H1 (cell line): Measurements from ENCODE around the gene MIP. TPM values are rescaled to one million over a fixed set of nuclear protein-coding genes. Genes with fewer than 3 reads are reported as not detected.
"Not testable (repeated sequence)": the region's sequence is repeated elsewhere in the genome, so short reads cannot be mapped to it uniquely, and the experiment has no call there.

ENCODE experiments used
- CTCF ChIA-PET: fragments of 300-600 bp; sonication (Branson Sonifier 250); formaldehyde crosslinking; loops from one replicate; lab custom pipeline; 2021; ENCODE audit not compliant: partially characterized antibody; lab: Charles Lee
- POLR2A ChIA-PET: fragments of 300-600 bp; sonication (Branson Sonifier 250); formaldehyde crosslinking; loops from one replicate; lab custom pipeline; 2021; ENCODE audit warnings: inconsistent platforms; ENCODE audit not compliant: partially characterized antibody; lab: Charles Lee
- DNase-seq, 2 experiments: peaks; one replicate each; pipeline versions ENCODE4 v3.0.0 to v3.0.0-alpha.2; 2010 to 2022; ENCODE audit warnings: low spot score in 2 of 2, low read depth in 1 of 2, mixed read lengths in 1 of 2
- FAIRE-seq: peaks from 2 replicates; lab custom pipeline; 2011; peaks lifted over from hg19 to GRCh38; lab: Jason Lieb, UNC
- H2AFZ ChIP-seq: 2 replicates; pipeline ENCODE4 v1.8.1; 2012; ENCODE audit warnings: low read length, inconsistent platforms
- H2AK5ac ChIP-seq: 2 replicates; pipeline ENCODE4 v1.6.1; 2013; ENCODE audit warnings: low read depth, low read length
- H2BK120ac ChIP-seq: replicated peaks from 2 replicates; pipeline ENCODE3; 2013; ENCODE audit warnings: low read depth, low read length, inconsistent platforms
- H2BK12ac ChIP-seq: 2 replicates; pipeline ENCODE4 v1.6.1; 2013; ENCODE audit warnings: low read depth, low read length
- H2BK15ac ChIP-seq: 2 replicates; pipeline ENCODE4 v1.6.1; 2013; ENCODE audit warnings: low read length
- H2BK20ac ChIP-seq: 2 replicates; pipeline ENCODE4 v1.6.1; 2013; ENCODE audit warnings: low read length
- H2BK5ac ChIP-seq: 2 replicates; pipeline ENCODE4 v1.6.1; 2013; ENCODE audit warnings: low read depth, low read length
- H3K14ac ChIP-seq: 2 replicates; pipeline ENCODE4 v1.6.1; 2013; ENCODE audit warnings: inconsistent platforms; ENCODE audit not compliant: insufficient read length
- H3K18ac ChIP-seq: 2 replicates; pipeline ENCODE4 v1.6.1; 2013; ENCODE audit warnings: low read length; ENCODE audit errors: extremely low read depth
- H3K23ac ChIP-seq: 2 replicates; pipeline ENCODE4 v1.6.1; 2013; ENCODE audit warnings: inconsistent platforms; ENCODE audit not compliant: insufficient read length
- H3K23me2 ChIP-seq: 2 replicates; pipeline ENCODE4 v1.6.1; 2013; ENCODE audit warnings: low read depth, low read length
- H3K27ac ChIP-seq: 2 replicates; pipeline ENCODE4 v1.6.1; 2011; ENCODE audit warnings: low read depth, low read length, inconsistent platforms
- H3K27me3 ChIP-seq, 4 experiments: replicated peaks in 1 of 4; 1 replicate in 1 of 4; 2 replicates in 3 of 4; pipeline versions ENCODE4 v1.6.1 to v1.8.1; 2011 to 2013; ENCODE audit warnings: low read length in 3 of 4, mild to moderate bottlenecking in 3 of 4, inconsistent platforms in 2 of 4, mixed read lengths in 2 of 4, moderate library complexity in 1 of 4; ENCODE audit not compliant: control insufficient read depth in 3 of 4, insufficient read depth in 3 of 4; ENCODE audit errors: extremely low read depth in 1 of 4
- H3K36me3 ChIP-seq, 4 experiments: 2 replicates each; pipeline versions ENCODE4 v1.6.1 to v1.8.1; 2011 to 2013; ENCODE audit warnings: mild to moderate bottlenecking in 4 of 4, low read length in 3 of 4, moderate library complexity in 2 of 4, control low read depth in 1 of 4, inconsistent platforms in 1 of 4; ENCODE audit not compliant: insufficient read depth in 4 of 4, control insufficient read depth in 2 of 4
- H3K4ac ChIP-seq: replicated peaks from 2 replicates; pipeline ENCODE3; 2013; ENCODE audit warnings: low read length, low read depth, mixed read lengths, inconsistent platforms; ENCODE audit not compliant: insufficient read length
- H3K4me1 ChIP-seq, 4 experiments: replicated peaks in 1 of 4; 1 replicate in 1 of 4; 2 replicates in 3 of 4; pipeline versions ENCODE4 v1.6.1 to v1.8.1; 2011 to 2013; ENCODE audit warnings: low read length in 3 of 4, inconsistent platforms in 2 of 4, mixed read lengths in 1 of 4; ENCODE audit not compliant: insufficient read depth in 4 of 4, control insufficient read depth in 3 of 4
- H3K4me2 ChIP-seq, 2 experiments: 2 replicates each; pipeline versions ENCODE4 v1.6.1 to v1.8.1; 2011 to 2013; ENCODE audit warnings: low read depth in 2 of 2, low read length in 2 of 2, control low read depth in 1 of 2, inconsistent platforms in 1 of 2, mild to moderate bottlenecking in 1 of 2; ENCODE audit not compliant: insufficient read depth in 1 of 2
- H3K4me3 ChIP-seq, 4 experiments: fragments of 200-600, 300-600 bp in 1 of 4; sonication (generic), shearing (Covaris generic), sonication (Bioruptor Twin) in 1 of 4; 2 replicates each; pipeline versions ENCODE4 v1.5.1 to v1.8.1; 2011 to 2016; ENCODE audit warnings: low read length in 4 of 4, low read depth in 3 of 4, control low read depth in 2 of 4, inconsistent platforms in 2 of 4, mild to moderate bottlenecking in 2 of 4, mixed read lengths in 1 of 4, moderate library complexity in 1 of 4; ENCODE audit not compliant: insufficient read depth in 2 of 4; ENCODE audit errors: extremely low read depth in 1 of 4
- H3K56ac ChIP-seq: replicated peaks from 2 replicates; pipeline ENCODE3; 2013; ENCODE audit warnings: low read depth, mild to moderate bottlenecking, mixed read lengths, low read length, inconsistent platforms; ENCODE audit not compliant: insufficient read length
- H3K79me1 ChIP-seq: 2 replicates; pipeline ENCODE4 v1.6.1; 2013; ENCODE audit warnings: low read depth, low read length, control low read depth
- H3K79me2 ChIP-seq, 2 experiments: 2 replicates each; pipeline versions ENCODE4 v1.6.1 to v1.8.1; 2012 to 2013; ENCODE audit warnings: low read length in 2 of 2, mild to moderate bottlenecking in 2 of 2, inconsistent platforms in 1 of 2; ENCODE audit not compliant: insufficient read depth in 2 of 2, control insufficient read depth in 1 of 2
- H3K9ac ChIP-seq, 4 experiments: replicated peaks in 1 of 4; 1 replicate in 1 of 4; 2 replicates in 3 of 4; pipeline versions ENCODE4 v1.6.1 to v1.8.1; 2011 to 2013; ENCODE audit warnings: low read depth in 3 of 4, low read length in 3 of 4, control low read depth in 2 of 4, mild to moderate bottlenecking in 2 of 4, moderate library complexity in 2 of 4, inconsistent platforms in 1 of 4; ENCODE audit errors: extremely low read depth in 1 of 4
- H3K9me3 ChIP-seq, 2 experiments: 2 replicates each; pipeline versions ENCODE4 v1.6.1 to v1.8.1; 2012 to 2013; ENCODE audit warnings: mild to moderate bottlenecking in 2 of 2, moderate library complexity in 2 of 2, control low read depth in 1 of 2, inconsistent platforms in 1 of 2, low read depth in 1 of 2, low read length in 1 of 2, mixed read lengths in 1 of 2; ENCODE audit not compliant: insufficient read depth in 2 of 2
- H4K20me1 ChIP-seq, 2 experiments: replicated peaks in 1 of 2; 2 replicates each; pipeline versions ENCODE3 to v1.8.1; 2011 to 2013; ENCODE audit warnings: inconsistent platforms in 2 of 2, low read length in 2 of 2, mild to moderate bottlenecking in 1 of 2; ENCODE audit not compliant: insufficient read depth in 2 of 2, control insufficient read depth in 1 of 2
- H4K5ac ChIP-seq: 2 replicates; pipeline ENCODE4 v1.6.1; 2013; ENCODE audit warnings: low read length, low read depth, mixed read lengths, inconsistent platforms; ENCODE audit not compliant: insufficient read length
- H4K8ac ChIP-seq: 2 replicates; pipeline ENCODE4 v1.8.0; 2013; ENCODE audit warnings: mild to moderate bottlenecking, moderate library complexity, low read length, inconsistent platforms; ENCODE audit not compliant: insufficient read depth; ENCODE audit errors: extremely low read depth
- H4K91ac ChIP-seq: replicated peaks from 2 replicates; pipeline ENCODE3; 2013; ENCODE audit warnings: low read length, mixed read lengths, inconsistent platforms; ENCODE audit not compliant: insufficient read length
- CEBPB ChIP-seq: IDR thresholded peaks from 2 replicates; pipeline ENCODE4 v1.6.1; 2012; ENCODE audit warnings: low read depth, low read length
- CHD2 ChIP-seq: IDR thresholded peaks from 2 replicates; pipeline ENCODE4 v1.6.1; 2012; ENCODE audit warnings: low read length, improper control_type of control experiment
- EP300 ChIP-seq, 2 experiments: IDR thresholded peaks; 1 replicate in 1 of 2; 2 replicates in 1 of 2; pipeline ENCODE4 v1.6.1; 2011 to 2012; ENCODE audit warnings: low read depth in 2 of 2, low read length in 2 of 2, mild to moderate bottlenecking in 2 of 2, borderline replicate concordance in 1 of 2, inconsistent platforms in 1 of 2, moderate library complexity in 1 of 2
- SP1 ChIP-seq: IDR thresholded peaks from 2 replicates; pipeline ENCODE4 v1.6.1; 2011; ENCODE audit warnings: low read depth, low read length
- WGBS, 2 experiments: shearing (Covaris generic) in 1 of 2; methylation state at CpG; one replicate each; pipeline versions ENCODE4 v1.1.6 to v1.1.7; 2013 to 2015; ENCODE audit warnings: low lambda C conversion rate in 2 of 2, mixed read lengths in 2 of 2, inconsistent platforms in 1 of 2, low coverage in 1 of 2, missing lambda C conversion rate in 1 of 2; ENCODE audit not compliant: insufficient replicate concordance in 2 of 2, insufficient coverage in 1 of 2, insufficient read length in 1 of 2; ENCODE audit errors: extremely low coverage in 1 of 2, missing lambda C conversion rate in 1 of 2; 5-methylcytosine and 5-hydroxymethylcytosine counted together
- polyA plus RNA-seq, 7 experiments: library from polyadenylated mRNA; depleted of rRNA in 3 of 7; stranded (reverse) in 5 of 7; unstranded in 2 of 7; fragments of >200 nt in 5 of 7; fragments of 200-250 nt in 2 of 7; gene quantifications; 1 replicate in 5 of 7; 2 replicates in 1 of 7; 4 replicates in 1 of 7; pipeline versions ENCODE4 v1.2.1 to v1.2.3, GENCODE V29; 2011 to 2013; ENCODE audit warnings: missing spikeins in 2 of 7, mixed read lengths in 2 of 7
- total RNA-seq: library from RNA; stranded (reverse); fragmentation: NEBNext Ultra II Directional; extraction: Animal tissue kit (Norgen Biotek cat#: 25700); gene quantifications from 2 replicates; pipeline ENCODE4 v1.2.1, GENCODE V29; 2021
- TF ChIP-seq, protein P1 (sequence below): IDR thresholded peaks from 2 replicates; pipeline ENCODE4 v1.6.1; 2011; ENCODE audit warnings: low read length, improper control_type of control experiment

The MIP gene
- total and polyA plus RNA-seq, 2 of the 8 experiments (the other 6 are each of a cell fraction or from before 2014, with no cell fraction given), result 0.05 TPM; not detected in 1

DNA sequence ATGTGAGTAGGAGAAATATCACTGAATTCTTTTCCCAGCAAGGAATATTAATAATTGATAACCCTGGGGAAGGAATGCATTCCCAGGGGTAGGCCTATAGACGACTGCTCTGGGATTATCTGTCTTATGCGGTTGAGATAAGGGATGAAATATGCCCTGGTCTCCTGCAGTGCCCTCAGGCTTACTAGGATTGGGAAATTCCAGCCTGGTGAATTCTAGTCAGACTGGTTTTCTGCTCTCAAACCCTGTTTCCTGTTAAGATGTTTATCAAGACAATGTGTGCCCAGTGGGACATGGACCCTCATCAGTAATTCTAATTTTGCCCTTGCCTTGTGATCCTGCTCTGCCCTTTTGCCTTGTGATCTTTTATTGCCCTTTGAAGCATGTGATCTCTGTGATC, 11.2 kb downstream of the MIP start:
- H2BK20ac ChIP-seq, H3K27ac ChIP-seq, H3K27me3 ChIP-seq, H3K4me2 ChIP-seq, H3K18ac ChIP-seq, H3K79me1 ChIP-seq, FAIRE-seq, H3K56ac ChIP-seq, H3K4ac ChIP-seq, H4K91ac ChIP-seq, H2BK12ac ChIP-seq, CTCF ChIA-PET, H2BK5ac ChIP-seq, DNase-seq, H2AFZ ChIP-seq, H3K23me2 ChIP-seq: not testable (repeated sequence)
- Histone ChIP-seq H3K9me3 (peaks cover 15 to 23% of the 10 kb centered on the region in 2 experiments), H3K79me2 (peaks cover 0 to 64% of the 10 kb centered on the region in 2 experiments; a peak in 3 of 4 replicates)
- TF ChIP-seq SP1, result peak; percentile 80; the same call in 1 of the 2 replicates
- TF ChIP-seq, protein P1, sequence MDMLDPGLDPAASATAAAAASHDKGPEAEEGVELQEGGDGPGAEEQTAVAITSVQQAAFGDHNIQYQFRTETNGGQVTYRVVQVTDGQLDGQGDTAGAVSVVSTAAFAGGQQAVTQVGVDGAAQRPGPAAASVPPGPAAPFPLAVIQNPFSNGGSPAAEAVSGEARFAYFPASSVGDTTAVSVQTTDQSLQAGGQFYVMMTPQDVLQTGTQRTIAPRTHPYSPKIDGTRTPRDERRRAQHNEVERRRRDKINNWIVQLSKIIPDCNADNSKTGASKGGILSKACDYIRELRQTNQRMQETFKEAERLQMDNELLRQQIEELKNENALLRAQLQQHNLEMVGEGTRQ, result 0 out of 2 replicates have a peak, but pooled peaks have one; percentile 20
- peak in 1 of 2 experiments; percentile 64; a peak in 1 of 3 replicates for TF ChIP-seq EP300 (IDR thresholded peaks at IDR 0.05; ENCODE audit: borderline replicate concordance in 1 of 2, low read depth in 2 of 2, low read length in 2 of 2)
- 0 out of 2 replicates have a peak, but pooled peaks have one; percentile 13 for TF ChIP-seq CHD2
- peak; percentile 69 for TF ChIP-seq CEBPB
- TF ChIP-seq, all 59 proteins: peak for 5; not testable (repeated sequence) for 54
- H3K4me3 ChIP-seq, H3K23ac ChIP-seq, H4K8ac ChIP-seq, H3K9ac ChIP-seq, H2BK15ac ChIP-seq, H2AK5ac ChIP-seq, H3K4me1 ChIP-seq, H4K20me1 ChIP-seq, H2BK120ac ChIP-seq, H3K14ac ChIP-seq, H4K5ac ChIP-seq: not testable (repeated sequence)
- POLR2A ChIA-PET, result interaction anchor here (1.1 to 1.5 kb wide), 2 partner anchors 8 to 19 kb away, joined by 3 read pairs; no protein-coding TSS in a partner anchor
- H3K36me3 ChIP-seq, result peaks cover 0 to 15% (median 1%) of the 10 kb centered on the region in 4 experiments; a peak in 2 of 8 replicates
- 64% methylated on average over 2 of the region's 2 CpGs; no CpG with 5 or more reads in 1 of the 2 experiments for WGBS, 2 experiments
